ENCODE measurements around the gene MTERF4. TPM values are rescaled to one million over a fixed set of nuclear protein-coding genes. Genes with fewer than 3 reads are reported as not detected.

Gene MTERF4
- total RNA-seq, 1 donor from 2014 or later = 9.7 TPM

DNA sequence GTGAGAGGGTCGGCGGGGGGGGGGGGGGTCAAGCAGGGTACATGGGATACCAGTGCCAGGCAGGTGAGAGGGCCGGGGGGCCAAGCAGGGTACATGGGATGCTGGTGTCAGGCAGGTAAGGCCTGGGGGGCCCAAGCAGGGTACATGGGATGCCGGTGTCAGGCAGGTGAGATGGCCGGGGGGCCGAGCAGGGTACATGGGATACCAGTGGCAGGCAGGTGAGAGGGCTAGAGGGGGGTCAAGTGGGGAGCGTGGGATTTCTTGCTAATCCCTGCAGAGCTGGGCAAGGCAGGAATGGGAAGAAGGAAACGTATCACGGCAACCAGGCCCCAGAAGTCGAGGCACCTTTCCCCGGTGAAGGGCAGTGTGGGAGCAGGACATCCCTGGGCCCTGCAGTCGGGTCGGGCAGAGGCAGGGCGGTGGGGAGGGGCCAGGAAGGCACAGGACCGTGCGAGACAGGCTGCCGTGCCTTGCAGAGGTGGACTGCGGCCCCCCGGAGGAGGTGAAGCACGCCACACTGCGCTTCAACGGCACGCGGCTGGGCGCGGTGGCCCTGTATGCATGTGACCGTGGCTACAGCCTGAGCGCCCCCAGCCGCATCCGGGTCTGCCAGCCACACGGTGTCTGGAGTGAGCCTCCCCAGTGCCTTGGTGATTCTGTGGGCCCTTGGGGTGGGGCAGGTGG lies 49.3 kb downstream of the MTERF4 start:
- no peak for TF ChIP-seq CTCF (conservative IDR thresholded peaks at IDR 0.05; ENCODE audit: low read depth, low read length)
- no peak overlapping the region for H3K4me3 ChIP-seq (ENCODE audit: low read depth, low read length)
- DNase-seq (ENCODE audit: low read depth) = no peak

- DNase-seq (ENCODE audit: low read depth) = no peak
- no peak for TF ChIP-seq CTCF (conservative IDR thresholded peaks at IDR 0.05; ENCODE audit: low read depth, low read length)
- H3K4me3 ChIP-seq (ENCODE audit: low read depth, low read length) = no peak overlapping the region
Measured at GRCh38 chr2:241051578-241052487, 50.3 kb downstream of the MTERF4 start.

- no peak for DNase-seq (ENCODE audit: low read depth)
- TF ChIP-seq CTCF (conservative IDR thresholded peaks at IDR 0.05; ENCODE audit: low read depth, low read length) = no peak
- H3K4me3 ChIP-seq (ENCODE audit: low read depth, low read length) = no peak overlapping the region
Measured at GRCh38 chr2:241050624-241051577, 51.2 kb downstream of the MTERF4 start.

GRCh38 chr2:241049739-241050623 lies 52.1 kb downstream of the MTERF4 start:
- no peak overlapping the region for H3K4me3 ChIP-seq (ENCODE audit: low read depth, low read length)
- TF ChIP-seq CTCF (conservative IDR thresholded peaks at IDR 0.05; ENCODE audit: low read depth, low read length) = no peak
- no peak for DNase-seq (ENCODE audit: low read depth)

DNA sequence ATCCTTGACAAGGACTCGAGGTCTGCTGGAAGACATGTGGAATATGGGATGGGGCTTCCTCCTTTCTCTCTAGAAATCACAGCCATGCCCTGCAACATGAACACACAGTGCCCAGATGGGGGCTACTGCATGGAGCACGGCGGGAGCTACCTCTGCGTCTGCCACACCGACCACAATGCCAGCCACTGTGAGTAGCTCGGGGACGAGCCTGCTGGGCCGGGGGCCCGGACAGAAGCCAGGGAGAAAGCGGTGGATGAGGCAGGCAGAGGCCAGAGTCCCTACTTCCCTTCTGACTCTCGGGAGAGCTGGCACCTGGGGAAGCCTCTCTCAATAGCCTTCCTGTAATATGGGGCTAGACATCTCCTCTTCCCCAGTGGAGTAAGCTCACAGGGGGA lies 53.1 kb downstream of the MTERF4 start:
- H3K4me3 ChIP-seq (ENCODE audit: low read depth, low read length) = no peak overlapping the region
- DNase-seq (ENCODE audit: low read depth) = no peak
- no peak for TF ChIP-seq CTCF (conservative IDR thresholded peaks at IDR 0.05; ENCODE audit: low read depth, low read length)

Measured in epithelial cell of proximal tubule (primary cell).